ENCODE measurements around the gene PXDC1. TPM values are rescaled to one million over a fixed set of nuclear protein-coding genes. Genes with fewer than 3 reads are reported as not detected.

The PXDC1 gene
- total RNA-seq, 2 experiments from 2014 or later: 0.17 to 0.27 TPM

DNA sequence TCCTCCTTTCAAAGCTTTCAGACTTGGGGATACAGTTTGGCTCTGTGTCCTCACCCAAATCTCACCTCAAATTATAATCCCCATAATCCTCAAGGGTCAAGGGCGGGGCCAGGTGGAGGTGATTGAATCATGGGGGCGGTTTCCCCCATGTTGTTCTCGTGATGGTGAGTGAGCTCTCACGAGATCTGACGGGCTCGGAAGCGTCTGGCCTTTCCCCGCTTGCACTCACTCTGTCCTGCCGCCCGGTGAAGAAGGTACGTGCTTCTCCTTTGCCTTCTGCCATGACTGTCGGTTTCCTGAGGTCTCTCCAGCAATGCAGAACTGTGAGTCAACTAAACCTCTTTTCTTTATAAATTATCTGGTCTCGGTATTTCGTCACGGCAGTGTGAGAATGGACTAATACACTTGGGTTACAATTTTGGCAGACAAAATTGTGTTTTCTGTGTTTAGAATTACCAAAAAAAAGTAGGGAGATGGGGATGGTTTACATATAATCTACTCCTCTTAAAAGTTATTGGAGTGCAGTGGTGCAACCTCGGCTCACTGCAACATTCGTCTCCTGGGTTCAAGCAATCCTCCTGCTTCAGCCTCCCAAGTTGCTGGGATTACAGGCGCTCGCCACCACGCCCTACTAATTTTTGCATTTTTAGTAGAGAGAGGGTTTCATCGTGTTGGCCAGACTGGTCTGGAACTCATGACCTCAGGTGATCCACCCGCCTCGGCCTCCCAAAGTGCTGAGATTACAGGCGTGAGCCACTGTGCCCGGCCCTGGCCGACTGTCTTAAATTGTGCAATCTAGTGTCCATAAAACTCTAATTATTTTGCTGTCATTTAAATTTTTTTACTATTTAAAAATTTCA lies 33.6 kb upstream of the PXDC1 start:
- intact Hi-C loops (cut with DNase I, micrococcal nuclease): no loop called here
- Histone ChIP-seq H3K27ac (ENCODE audit: low read depth in 1 of 2, low read length in 2 of 2) (no peak overlapping the region), H3K36me3 (ENCODE audit: insufficient read depth, low read length) (no peaks in the 10 kb centered on the region), H3K4me3 (ENCODE audit: low read length) (no peak overlapping the region), H3K27me3 (ENCODE audit: control insufficient read depth in 1 of 2, insufficient read depth in 2 of 2, low read length in 2 of 2) (no peaks in the 10 kb centered on the region), H3K4me1 (ENCODE audit: insufficient read depth, low read length) (no peaks in the 10 kb centered on the region), H3K9me3 (ENCODE audit: control insufficient read depth in 1 of 2, insufficient read depth in 1 of 2, low read length in 2 of 2) (no peaks in the 10 kb centered on the region)
- Mint-ChIP-seq H3K4me1 (ENCODE audit: low read depth) (no peaks in the 10 kb centered on the region), H3K27me3 (no peaks in the 10 kb centered on the region), H3K9me3 (no peaks in the 10 kb centered on the region), H3K4me3 (no peak overlapping the region), H3K36me3 (ENCODE audit: low read depth) (no peaks in the 10 kb centered on the region), H3K27ac (no peak overlapping the region)
- ATAC-seq (ENCODE audit: poor library complexity): no peak
- DNase-seq: no peak
- POLR2A ChIA-PET: no interaction called here
- TF ChIP-seq, protein P1, sequence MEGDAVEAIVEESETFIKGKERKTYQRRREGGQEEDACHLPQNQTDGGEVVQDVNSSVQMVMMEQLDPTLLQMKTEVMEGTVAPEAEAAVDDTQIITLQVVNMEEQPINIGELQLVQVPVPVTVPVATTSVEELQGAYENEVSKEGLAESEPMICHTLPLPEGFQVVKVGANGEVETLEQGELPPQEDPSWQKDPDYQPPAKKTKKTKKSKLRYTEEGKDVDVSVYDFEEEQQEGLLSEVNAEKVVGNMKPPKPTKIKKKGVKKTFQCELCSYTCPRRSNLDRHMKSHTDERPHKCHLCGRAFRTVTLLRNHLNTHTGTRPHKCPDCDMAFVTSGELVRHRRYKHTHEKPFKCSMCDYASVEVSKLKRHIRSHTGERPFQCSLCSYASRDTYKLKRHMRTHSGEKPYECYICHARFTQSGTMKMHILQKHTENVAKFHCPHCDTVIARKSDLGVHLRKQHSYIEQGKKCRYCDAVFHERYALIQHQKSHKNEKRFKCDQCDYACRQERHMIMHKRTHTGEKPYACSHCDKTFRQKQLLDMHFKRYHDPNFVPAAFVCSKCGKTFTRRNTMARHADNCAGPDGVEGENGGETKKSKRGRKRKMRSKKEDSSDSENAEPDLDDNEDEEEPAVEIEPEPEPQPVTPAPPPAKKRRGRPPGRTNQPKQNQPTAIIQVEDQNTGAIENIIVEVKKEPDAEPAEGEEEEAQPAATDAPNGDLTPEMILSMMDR (IDR thresholded peaks at IDR 0.05): no peak
- CTCF ChIA-PET: no interaction called here

DNA sequence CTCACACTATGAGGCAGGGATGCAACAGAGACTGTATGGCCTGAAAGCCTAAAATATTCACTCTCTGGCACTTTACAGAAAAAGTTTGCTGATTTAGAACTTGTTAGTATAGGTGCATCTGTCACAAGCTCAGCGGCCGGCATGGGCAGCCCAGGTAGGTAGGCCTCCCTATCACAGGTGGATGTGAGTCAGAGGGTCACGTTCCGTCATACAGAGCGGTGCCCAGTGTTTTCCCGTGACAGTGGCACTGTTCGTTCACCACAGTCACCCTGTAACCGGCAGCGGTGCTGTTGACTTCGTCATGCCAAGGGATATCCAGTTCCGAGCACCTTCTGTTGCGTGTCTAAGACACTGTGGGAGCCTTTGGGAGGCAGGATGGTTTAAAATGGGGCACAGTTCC lies 32.9 kb upstream of the PXDC1 start:
- ATAC-seq (ENCODE audit: poor library complexity) (no peak), DNase-seq (no peak)
- TF ChIP-seq, protein P1 (IDR thresholded peaks at IDR 0.05): no peak
- H3K27me3 Mint-ChIP-seq: no peaks in the 10 kb centered on the region
- H3K4me1 Mint-ChIP-seq (ENCODE audit: low read depth): no peaks in the 10 kb centered on the region
- no peaks in the 10 kb centered on the region for H3K9me3 ChIP-seq (ENCODE audit: control insufficient read depth in 1 of 2, insufficient read depth in 1 of 2, low read length in 2 of 2)
- H3K4me3 Mint-ChIP-seq: no peak overlapping the region
- H3K27ac ChIP-seq (ENCODE audit: low read depth in 1 of 2, low read length in 2 of 2): no peak overlapping the region
- no peaks in the 10 kb centered on the region for H3K4me1 ChIP-seq (ENCODE audit: insufficient read depth, low read length)
- CTCF ChIA-PET: no interaction called here
- H3K36me3 ChIP-seq (ENCODE audit: insufficient read depth, low read length): no peaks in the 10 kb centered on the region
- no peak overlapping the region for H3K4me3 ChIP-seq (ENCODE audit: low read length)
- intact Hi-C loops (cut with DNase I, micrococcal nuclease): no loop called here
- H3K27ac Mint-ChIP-seq: no peak overlapping the region
- no peaks in the 10 kb centered on the region for H3K36me3 Mint-ChIP-seq (ENCODE audit: low read depth)
- H3K27me3 ChIP-seq (ENCODE audit: control insufficient read depth in 1 of 2, insufficient read depth in 2 of 2, low read length in 2 of 2): no peaks in the 10 kb centered on the region
- POLR2A ChIA-PET: no interaction called here
- H3K9me3 Mint-ChIP-seq: no peaks in the 10 kb centered on the region

DNA sequence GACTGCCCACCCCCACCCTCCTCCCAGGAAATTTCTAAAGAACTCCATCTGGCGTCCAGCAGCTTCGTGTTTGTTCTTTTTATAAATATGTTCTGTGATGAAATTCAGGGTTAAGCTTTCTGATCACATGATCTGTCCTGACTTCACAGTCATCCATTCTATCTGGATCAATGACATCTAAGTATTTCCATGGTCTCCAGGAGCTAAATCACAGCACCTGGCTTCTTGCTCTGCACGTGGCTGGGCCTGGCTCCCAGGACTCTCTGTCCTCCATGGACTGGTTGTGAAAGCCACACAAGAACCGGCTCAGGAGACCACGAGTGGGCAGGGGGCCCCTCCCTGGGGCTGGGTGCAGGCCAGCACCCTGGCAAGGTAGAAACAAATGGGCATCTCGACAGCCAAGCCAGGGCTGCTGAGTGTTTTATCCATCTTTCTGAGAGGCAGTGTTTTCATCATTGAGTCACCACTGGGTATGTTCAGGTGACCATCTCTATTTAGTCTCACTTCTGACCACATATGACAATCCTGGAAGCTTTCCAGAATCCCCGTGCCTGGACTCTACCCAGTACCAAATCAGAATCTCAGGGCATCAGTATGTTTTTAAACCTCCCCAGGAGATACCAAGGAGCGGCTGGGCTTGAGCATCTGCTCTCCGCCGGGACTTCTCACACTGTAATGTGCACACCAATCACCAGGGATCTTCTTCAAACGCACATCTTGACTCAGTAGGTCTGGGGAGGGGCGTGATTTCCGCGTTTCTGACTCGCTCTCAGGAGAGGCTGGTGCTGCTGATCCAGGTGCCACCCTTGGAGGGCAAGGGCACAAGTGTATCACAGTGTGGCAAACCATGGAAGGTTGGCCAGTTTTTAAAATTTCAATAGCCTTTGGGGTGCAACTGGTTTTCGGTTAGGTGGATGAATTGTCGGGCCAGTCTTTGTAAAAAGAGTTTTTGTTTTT lies 31.6 kb upstream of the PXDC1 start:
- TF ChIP-seq, protein P1 (IDR thresholded peaks at IDR 0.05): no peak
- Mint-ChIP-seq H3K27me3 (no peaks in the 10 kb centered on the region), H3K4me1 (ENCODE audit: low read depth) (no peaks in the 10 kb centered on the region), H3K4me3 (no peak overlapping the region), H3K9me3 (no peaks in the 10 kb centered on the region), H3K27ac (no peak overlapping the region), H3K36me3 (ENCODE audit: low read depth) (no peaks in the 10 kb centered on the region)
- POLR2A ChIA-PET: no interaction called here
- intact Hi-C loops (cut with DNase I, micrococcal nuclease): no loop called here
- Histone ChIP-seq H3K4me1 (ENCODE audit: insufficient read depth, low read length) (no peaks in the 10 kb centered on the region), H3K9me3 (ENCODE audit: control insufficient read depth in 1 of 2, insufficient read depth in 1 of 2, low read length in 2 of 2) (no peaks in the 10 kb centered on the region), H3K27me3 (ENCODE audit: control insufficient read depth in 1 of 2, insufficient read depth in 2 of 2, low read length in 2 of 2) (no peaks in the 10 kb centered on the region), H3K4me3 (ENCODE audit: low read length) (no peak overlapping the region), H3K36me3 (ENCODE audit: insufficient read depth, low read length) (no peaks in the 10 kb centered on the region), H3K27ac (ENCODE audit: low read depth in 1 of 2, low read length in 2 of 2) (no peak overlapping the region)
- DNase-seq (no peak), ATAC-seq (ENCODE audit: poor library complexity) (no peak)
- CTCF ChIA-PET: no interaction called here

All from CD4-positive, alpha-beta T cell (primary cell).